Peyer's patch (tissue), 4 donors: ENCODE results near the gene RAB40A.
"Not testable (repeated sequence)": the region's sequence is repeated elsewhere in the genome, so short reads cannot be mapped to it uniquely, and the experiment has no call there.

Source experiments
- CTCF ChIP-seq, 6 experiments: fragments of 450-650 bp in 4 of 6; fragments of 200-600 bp in 2 of 6; sonication (generic) in 1 of 6; IDR thresholded peaks; one replicate each; pipeline ENCODE4 v1.5.1; 2017 to 2019; ENCODE audit warnings: antibody characterized with exemption in 6 of 6, mild to moderate bottlenecking in 3 of 6, moderate library complexity in 1 of 6
- POLR2A ChIP-seq, 2 donors: fragments of 450-650 bp; IDR thresholded peaks; one replicate each; pipeline ENCODE4 v1.5.1; 2017; ENCODE audit warnings: antibody characterized with exemption in 2 of 2, mild to moderate bottlenecking in 2 of 2, moderate library complexity in 2 of 2

- TF ChIP-seq CTCF, POLR2A (IDR thresholded peaks at IDR 0.05): not testable (repeated sequence)
Measured at GRCh38 chrX:103469977-103470376, 49.3 kb downstream of the RAB40A start.
